WTC11 (cell line): ENCODE data around the gene TMEM204.

Experiments
- ATF3 ChIP-seq: sonication (generic); formaldehyde crosslinking; conservative IDR thresholded peaks from 2 replicates; pipeline ENCODE4 v1.8.1; 2022; ENCODE audit warnings: mild to moderate bottlenecking, missing genetic modification reagents
- CTCF ChIP-seq: fragments of 200-600 bp; IDR thresholded peaks from 2 replicates; pipeline ENCODE4 v1.8.0; 2022; ENCODE audit warnings: antibody characterized with exemption
- NFYB ChIP-seq: sonication (generic); formaldehyde crosslinking; conservative IDR thresholded peaks from 2 replicates; pipeline ENCODE4 v1.8.0; 2022; ENCODE audit warnings: low read depth, missing genetic modification reagents
- NR3C1 ChIP-seq: sonication (generic); formaldehyde crosslinking; conservative IDR thresholded peaks from 2 replicates; pipeline ENCODE4 v1.8.1; 2023; ENCODE audit warnings: low read depth, mild to moderate bottlenecking, missing genetic modification reagents
- SP1 ChIP-seq: sonication (generic); formaldehyde crosslinking; conservative IDR thresholded peaks from 2 replicates; pipeline ENCODE4 v1.8.1; 2022; ENCODE audit warnings: missing genetic modification reagents
- STAT6 ChIP-seq: sonication (generic); formaldehyde crosslinking; conservative IDR thresholded peaks from 2 replicates; pipeline ENCODE4 v1.8.1; 2023; ENCODE audit warnings: mild to moderate bottlenecking, low read depth, missing genetic modification reagents, moderate library complexity
- ZBTB21 ChIP-seq: sonication (generic); formaldehyde crosslinking; IDR thresholded peaks from 2 replicates; pipeline ENCODE4 v1.8.1; 2023; ENCODE audit warnings: mild to moderate bottlenecking, missing genetic modification reagents, borderline replicate concordance

- TF ChIP-seq NR3C1 (no peak), CTCF (no peak), NFYB (CRISPR knock-in tag) (no peak), ZBTB21 (CRISPR knock-in tag) (no peak), ATF3 (no peak), STAT6 (CRISPR knock-in tag) (no peak), SP1 (CRISPR knock-in tag) (no peak)
These were observed 23.6 kb downstream of the TMEM204 start for GRCh38 chr16:1557074-1557473.
